AG08396 (cell line): ENCODE data around the gene LGALSL.

Source experiments
- DNase-seq: peaks from one replicate; pipeline ENCODE4 v3.0.0; 2012; ENCODE audit warnings: low spot score, mixed read lengths

LGALSL gene

DNA sequence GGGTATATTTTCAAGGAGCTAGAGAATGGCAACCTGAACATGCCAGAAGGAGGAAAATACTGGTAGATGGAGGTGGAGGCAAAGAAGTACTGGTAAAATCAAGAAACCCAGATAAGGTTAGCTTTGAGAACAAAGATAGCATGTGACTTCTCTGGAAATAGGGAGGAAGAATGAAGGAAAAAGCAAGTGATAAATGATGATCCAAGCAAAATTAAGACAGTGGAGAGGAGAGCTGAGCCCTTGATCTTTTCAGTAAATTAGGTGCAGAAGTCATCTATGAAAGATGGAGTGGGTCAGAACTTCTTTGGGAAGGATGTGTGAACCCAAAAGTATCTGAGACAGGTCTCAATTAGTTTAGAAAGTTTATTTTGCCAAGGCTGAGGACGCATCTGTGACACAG is 44.5 kb downstream of the LGALSL start:
- DNase-seq: no peak

DNA sequence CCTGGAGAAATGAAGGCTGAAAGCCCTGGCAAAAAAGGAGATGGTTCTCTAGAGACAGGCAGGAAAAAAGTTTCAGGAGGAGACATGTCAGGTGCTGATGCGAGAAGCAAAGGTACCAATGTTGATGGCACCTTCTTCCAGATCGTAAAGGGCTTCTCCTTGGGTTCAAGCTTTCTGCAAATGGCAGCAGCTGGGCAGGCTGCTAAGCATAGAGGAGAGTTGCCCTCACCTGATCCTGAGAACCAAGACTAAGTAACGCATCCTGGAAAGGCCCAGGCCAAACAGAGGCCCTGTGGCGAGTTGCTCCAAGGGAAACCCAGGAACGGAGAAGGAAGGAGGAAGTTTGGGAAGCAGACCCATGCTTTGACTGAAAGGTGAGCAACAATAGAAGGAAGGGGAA is 46.6 kb downstream of the LGALSL start:
- DNase-seq: no peak

DNA sequence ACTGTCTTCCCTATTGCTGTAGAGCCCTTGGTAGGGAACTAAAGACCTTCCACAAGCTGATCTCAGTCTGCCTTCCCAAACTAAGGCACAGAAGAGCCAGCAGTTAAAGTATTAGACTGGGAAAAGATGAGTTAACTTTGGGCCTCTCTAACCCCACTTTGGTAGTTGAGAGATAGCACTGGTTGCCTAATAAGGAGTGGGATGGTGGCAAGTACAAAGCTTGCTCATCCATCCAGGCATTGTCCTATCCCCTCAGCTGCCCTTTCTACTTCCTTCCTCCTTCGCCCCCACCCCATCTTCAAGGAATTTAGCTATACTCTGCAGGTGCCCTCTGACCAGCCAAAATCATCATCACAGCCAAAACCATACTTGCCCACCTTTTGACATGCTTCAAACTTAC is 48.0 kb downstream of the LGALSL start:
- DNase-seq: no peak

- DNase-seq: no peak
These were observed 48.9 kb downstream of the LGALSL start for GRCh38 chr2:64502860-64503259.

- no peak for DNase-seq
These were observed 51.1 kb downstream of the LGALSL start for GRCh38 chr2:64504774-64505720.

- no peak for DNase-seq
These were observed 52.7 kb downstream of the LGALSL start for GRCh38 chr2:64506686-64507085.
